Colon (tissue), 2 donors: ENCODE results near the gene TMEM212.
"Not testable (repeated sequence)": the region's sequence is repeated elsewhere in the genome, so short reads cannot be mapped to it uniquely, and the experiment has no call there.

ENCODE experiments used
- FAIRE-seq: peaks from 2 replicates; lab custom pipeline; 2012; peaks lifted over from hg19 to GRCh38; lab: Jason Lieb, UNC
- donor health status: control.
- donor health status: control.

Gene TMEM212

GRCh38 chr3:171892457-171892856 is 49.3 kb downstream of the TMEM212 start:
- FAIRE-seq = no peak

- FAIRE-seq = no peak
Observed at GRCh38 chr3:171895291-171895690, 52.1 kb downstream of the TMEM212 start.

GRCh38 chr3:171895900-171896299 is 52.8 kb downstream of the TMEM212 start:
- FAIRE-seq = no peak

GRCh38 chr3:171896316-171896715 is 53.2 kb downstream of the TMEM212 start:
- FAIRE-seq = no peak

GRCh38 chr3:171898192-171898591 is 55.0 kb downstream of the TMEM212 start:
- no peak for FAIRE-seq

GRCh38 chr3:171900446-171900845 is 57.3 kb downstream of the TMEM212 start:
- FAIRE-seq = no peak

GRCh38 chr3:171901615-171902312 is 58.6 kb downstream of the TMEM212 start:
- no peak for FAIRE-seq

GRCh38 chr3:171904829-171905228 is 61.7 kb downstream of the TMEM212 start:
- FAIRE-seq = no peak

GRCh38 chr3:171906503-171906902 is 63.4 kb downstream of the TMEM212 start:
- FAIRE-seq = not testable (repeated sequence)

GRCh38 chr3:171906951-171907676 is 64.0 kb downstream of the TMEM212 start:
- no peak for FAIRE-seq

GRCh38 chr3:171907761-171908160 is 64.6 kb downstream of the TMEM212 start:
- no peak for FAIRE-seq

GRCh38 chr3:171908731-171909130 is 65.6 kb downstream of the TMEM212 start:
- no peak for FAIRE-seq
